HCT116 (cell line): ENCODE measurements around the gene KSR1.

ENCODE experiments used
- EZH2 ChIP-seq: fragments of 200-600 bp; sonication (generic); IDR thresholded peaks from 2 replicates; pipeline ENCODE4 v1.6.1; 2017; ENCODE audit warnings: antibody characterized with exemption, mixed run types
- TF ChIP-seq, protein P1 (sequence below), 3 experiments: fragments of 200-600 bp in 1 of 3; sonication (generic) in 1 of 3; IDR thresholded peaks in 2 of 3; conservative IDR thresholded peaks in 1 of 3; 2 replicates each; pipeline ENCODE4 v1.5.1; 2012 to 2017; ENCODE audit warnings: low read depth in 2 of 3, low read length in 2 of 3, antibody characterized with exemption in 1 of 3, borderline replicate concordance in 1 of 3, control low read depth in 1 of 3, mild to moderate bottlenecking in 1 of 3, mixed read lengths in 1 of 3, mixed run types in 1 of 3, moderate library complexity in 1 of 3; ENCODE audit not compliant: insufficient read depth in 1 of 3
- TF ChIP-seq, protein P2 (sequence below): IDR thresholded peaks from 2 replicates; pipeline ENCODE4 v1.6.1; 2012

DNA sequence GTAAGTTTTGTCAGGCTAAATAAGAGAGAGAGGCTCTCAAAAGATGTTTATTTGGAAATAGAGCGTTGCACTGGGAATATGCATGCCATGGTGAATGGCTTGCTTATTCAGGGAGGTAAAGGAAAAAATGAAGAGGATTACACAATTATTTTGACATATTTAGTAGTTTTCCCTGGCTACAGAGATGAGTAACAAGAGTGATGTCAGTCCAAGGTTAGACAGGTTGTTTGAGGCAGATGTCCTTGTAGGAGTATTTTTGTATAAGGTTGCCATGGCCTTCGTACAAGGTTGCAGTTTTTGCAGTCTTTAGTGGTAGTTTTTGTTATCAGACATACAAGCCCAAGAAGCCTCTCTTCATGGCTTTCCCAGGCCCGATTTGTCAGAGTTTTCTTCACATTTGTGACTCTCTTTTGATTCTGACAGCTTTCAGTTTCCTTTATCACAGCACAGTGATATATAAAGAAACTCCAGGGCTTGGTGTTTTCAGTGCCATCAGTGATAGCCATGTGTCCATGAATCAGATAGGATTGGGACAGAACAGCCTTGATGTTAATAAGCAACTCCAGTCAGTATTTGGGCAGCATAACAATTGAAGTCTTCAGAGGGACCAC lies 156.0 kb downstream of the KSR1 start:
- TF ChIP-seq, protein P1, sequence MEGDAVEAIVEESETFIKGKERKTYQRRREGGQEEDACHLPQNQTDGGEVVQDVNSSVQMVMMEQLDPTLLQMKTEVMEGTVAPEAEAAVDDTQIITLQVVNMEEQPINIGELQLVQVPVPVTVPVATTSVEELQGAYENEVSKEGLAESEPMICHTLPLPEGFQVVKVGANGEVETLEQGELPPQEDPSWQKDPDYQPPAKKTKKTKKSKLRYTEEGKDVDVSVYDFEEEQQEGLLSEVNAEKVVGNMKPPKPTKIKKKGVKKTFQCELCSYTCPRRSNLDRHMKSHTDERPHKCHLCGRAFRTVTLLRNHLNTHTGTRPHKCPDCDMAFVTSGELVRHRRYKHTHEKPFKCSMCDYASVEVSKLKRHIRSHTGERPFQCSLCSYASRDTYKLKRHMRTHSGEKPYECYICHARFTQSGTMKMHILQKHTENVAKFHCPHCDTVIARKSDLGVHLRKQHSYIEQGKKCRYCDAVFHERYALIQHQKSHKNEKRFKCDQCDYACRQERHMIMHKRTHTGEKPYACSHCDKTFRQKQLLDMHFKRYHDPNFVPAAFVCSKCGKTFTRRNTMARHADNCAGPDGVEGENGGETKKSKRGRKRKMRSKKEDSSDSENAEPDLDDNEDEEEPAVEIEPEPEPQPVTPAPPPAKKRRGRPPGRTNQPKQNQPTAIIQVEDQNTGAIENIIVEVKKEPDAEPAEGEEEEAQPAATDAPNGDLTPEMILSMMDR (IDR thresholded peaks at IDR 0.05 in 2 of 3, conservative IDR thresholded peaks at IDR 0.05 in 1 of 3; ENCODE audit: borderline replicate concordance in 1 of 3, insufficient read depth in 1 of 3, low read depth in 2 of 3, low read length in 2 of 3): no peak
- TF ChIP-seq, protein P2, sequence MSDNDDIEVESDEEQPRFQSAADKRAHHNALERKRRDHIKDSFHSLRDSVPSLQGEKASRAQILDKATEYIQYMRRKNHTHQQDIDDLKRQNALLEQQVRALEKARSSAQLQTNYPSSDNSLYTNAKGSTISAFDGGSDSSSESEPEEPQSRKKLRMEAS: no peak
- no peak for TF ChIP-seq EZH2
